Measurements from ENCODE around the gene VSIG2.

VSIG2 gene

DNA sequence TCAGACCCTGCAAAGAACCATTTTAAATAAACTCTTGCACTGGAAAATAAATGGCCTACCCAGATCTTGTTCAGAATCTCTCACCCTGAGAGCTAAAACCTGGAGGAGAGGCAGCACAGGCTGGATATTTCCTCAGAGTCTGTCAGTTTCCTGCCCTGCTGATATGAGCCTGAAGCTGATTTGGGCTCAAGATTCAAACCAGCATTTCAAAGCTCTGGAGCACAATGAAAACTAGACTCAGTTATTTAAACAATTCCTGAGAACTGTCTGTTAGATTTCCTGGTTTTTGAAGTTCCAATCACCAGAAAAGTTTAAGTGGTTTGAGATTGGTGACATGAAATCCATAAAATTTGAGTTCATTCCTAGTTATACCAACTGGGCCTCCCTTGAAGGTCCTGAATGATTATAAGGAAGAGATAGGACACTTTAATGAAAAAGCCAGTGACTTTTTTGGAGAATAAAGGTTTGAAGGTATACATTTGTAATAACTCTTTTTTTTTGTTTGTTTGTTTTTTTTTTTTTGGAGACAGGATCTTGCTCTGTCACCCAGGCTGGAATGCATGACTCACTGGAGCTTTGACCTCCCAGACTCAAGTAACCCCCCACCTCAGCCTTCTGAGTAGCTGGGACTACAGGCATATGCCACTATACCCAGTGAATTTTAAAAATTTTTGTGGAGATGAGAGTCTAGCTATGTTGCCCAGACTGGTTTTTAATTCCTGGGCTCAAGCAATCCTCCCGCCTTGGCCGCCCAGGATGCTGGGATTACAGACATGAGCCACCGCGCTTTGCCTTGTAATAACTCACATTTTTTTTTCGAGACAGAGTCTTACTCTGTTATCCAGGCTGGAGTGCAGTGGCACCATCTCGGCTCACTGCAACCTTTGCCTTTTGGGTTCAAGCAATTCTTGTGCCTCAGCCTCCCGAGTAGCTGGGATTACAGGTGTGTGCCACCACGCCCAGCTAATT lies 18.0 kb upstream of the VSIG2 start:
- Histone ChIP-seq H3K9ac (ENCODE audit: low read length) (no peak overlapping the region), H3K4me1 (ENCODE audit: control insufficient read depth, insufficient read depth, low read depth, low read length) (peaks cover 5% of the 10 kb centered on the region), H4K91ac (ENCODE audit: low read length) (no peak overlapping the region), H3K14ac (ENCODE audit: low read length in 2 of 2) (no peak overlapping the region), H2BK5ac (ENCODE audit: low read depth, low read length, poor library complexity, severe bottlenecking) (no peak overlapping the region), H3K27ac (ENCODE audit: low read length, poor library complexity, severe bottlenecking) (peak overlapping the region; percentile 47), H3K79me1 (replicated peaks; ENCODE audit: low read length, poor library complexity, severe bottlenecking) (peaks cover 10% of the 10 kb centered on the region), H3K4me2 (ENCODE audit: low read length, poor library complexity, severe bottlenecking) (no peak overlapping the region), H3K23ac (ENCODE audit: low read length in 2 of 2) (no peak overlapping the region), H3K36me3 (ENCODE audit: control insufficient read depth in 1 of 2, insufficient read depth in 2 of 2, low read depth in 1 of 2, low read length in 2 of 2) (peaks cover 18 to 50% of the 10 kb centered on the region in 2 experiments), H2AFZ (ENCODE audit: low read depth, low read length) (no peak overlapping the region), H3K9me3 (ENCODE audit: control insufficient read depth, low read length) (no peaks in the 10 kb centered on the region), H2BK120ac (ENCODE audit: low read depth, low read length) (no peak overlapping the region), H3K27me3 (ENCODE audit: control insufficient read depth in 1 of 2, insufficient read depth in 1 of 2, low read length in 2 of 2) (no peaks in the 10 kb centered on the region), H2AK5ac (ENCODE audit: low read length, severe bottlenecking) (no peak overlapping the region), H2BK15ac (ENCODE audit: low read depth, poor library complexity, severe bottlenecking) (peak overlapping the region; percentile 50), H3K18ac (ENCODE audit: low read depth in 1 of 2, low read length in 2 of 2) (no peak overlapping the region), H2BK12ac (ENCODE audit: low read length in 2 of 2) (no peak overlapping the region), H3K4me3 (ENCODE audit: insufficient read depth in 1 of 2, low read depth in 1 of 2, low read length in 2 of 2) (no peak overlapping the region), H4K8ac (ENCODE audit: low read length) (peak overlapping the region; percentile 76), H3K4ac (ENCODE audit: low read depth in 1 of 2, low read length in 2 of 2) (no peak overlapping the region)
- 65% methylated on average over 8 of the region's 8 CpGs for WGBS
- DNase-seq = peak; percentile 68

DNA sequence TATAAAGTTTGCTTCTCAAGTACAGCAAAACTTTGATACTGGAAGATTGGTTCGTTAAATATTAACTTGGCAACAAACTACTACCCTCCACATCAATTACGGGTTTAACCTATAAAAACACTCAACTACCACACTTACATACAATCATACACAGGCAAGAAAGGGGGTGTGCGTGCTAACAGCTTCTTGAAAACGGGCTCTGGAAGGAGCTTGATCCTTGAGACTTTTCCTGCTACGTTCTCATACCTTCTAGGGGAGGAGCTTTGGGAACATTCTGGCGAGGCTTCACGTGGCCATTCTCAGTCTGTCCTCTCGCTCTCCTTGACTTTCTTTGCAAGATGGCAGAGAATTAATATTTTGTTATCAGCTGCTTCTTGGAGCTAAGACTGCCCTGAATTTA lies 16.9 kb upstream of the VSIG2 start:
- Histone ChIP-seq H2BK5ac (ENCODE audit: low read depth, low read length, poor library complexity, severe bottlenecking) (no peak overlapping the region), H3K23ac (ENCODE audit: low read length in 2 of 2) (no peak overlapping the region), H3K4me2 (ENCODE audit: low read length, poor library complexity, severe bottlenecking) (no peak overlapping the region), H3K36me3 (ENCODE audit: control insufficient read depth in 1 of 2, insufficient read depth in 2 of 2, low read depth in 1 of 2, low read length in 2 of 2) (peaks cover 18 to 54% of the 10 kb centered on the region in 2 experiments), H2BK12ac (ENCODE audit: low read length in 2 of 2) (no peak overlapping the region), H3K14ac (ENCODE audit: low read length in 2 of 2) (no peak overlapping the region), H4K91ac (ENCODE audit: low read length) (no peak overlapping the region), H4K8ac (ENCODE audit: low read length) (peak overlapping the region; percentile 20), H2AFZ (ENCODE audit: low read depth, low read length) (no peak overlapping the region), H3K4me3 (ENCODE audit: insufficient read depth in 1 of 2, low read depth in 1 of 2, low read length in 2 of 2) (no peak overlapping the region), H3K4ac (ENCODE audit: low read depth in 1 of 2, low read length in 2 of 2) (no peak overlapping the region), H2AK5ac (ENCODE audit: low read length, severe bottlenecking) (no peak overlapping the region), H2BK120ac (ENCODE audit: low read depth, low read length) (no peak overlapping the region), H3K4me1 (ENCODE audit: control insufficient read depth, insufficient read depth, low read depth, low read length) (peaks cover 5% of the 10 kb centered on the region), H3K9ac (ENCODE audit: low read length) (no peak overlapping the region), H3K18ac (ENCODE audit: low read depth in 1 of 2, low read length in 2 of 2) (no peak overlapping the region), H3K27ac (ENCODE audit: low read length, poor library complexity, severe bottlenecking) (no peak overlapping the region), H2BK15ac (ENCODE audit: low read depth, poor library complexity, severe bottlenecking) (no peak overlapping the region), H3K9me3 (ENCODE audit: control insufficient read depth, low read length) (no peaks in the 10 kb centered on the region), H3K79me1 (replicated peaks; ENCODE audit: low read length, poor library complexity, severe bottlenecking) (peaks cover 12% of the 10 kb centered on the region), H3K27me3 (ENCODE audit: control insufficient read depth in 1 of 2, insufficient read depth in 1 of 2, low read length in 2 of 2) (no peaks in the 10 kb centered on the region)
- DNase-seq = no peak
- 96% methylated on average over 8 of the region's 8 CpGs for WGBS

DNA sequence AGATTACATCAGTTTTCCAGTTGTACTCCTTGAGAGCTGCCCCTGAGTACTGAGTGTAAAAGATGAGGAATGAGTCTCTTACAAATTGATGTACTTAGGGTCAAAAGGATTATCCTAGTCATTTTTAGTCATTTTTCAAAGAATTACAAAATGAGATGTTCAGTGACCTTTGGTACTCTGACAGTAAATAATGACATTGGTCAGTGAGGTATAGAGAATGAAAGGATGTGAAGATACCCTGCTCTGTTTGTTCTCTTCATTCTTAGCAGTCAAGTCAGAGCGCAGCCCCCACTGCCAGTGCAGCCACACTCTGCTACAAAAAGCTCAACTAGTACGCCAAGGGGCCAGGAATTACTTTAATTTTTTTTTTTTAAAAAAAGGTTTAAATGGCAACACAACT lies 14.1 kb upstream of the VSIG2 start:
- H3K4me3 ChIP-seq (ENCODE audit: insufficient read depth in 1 of 2, low read depth in 1 of 2, low read length in 2 of 2) = no peak overlapping the region
- H2BK12ac ChIP-seq (ENCODE audit: low read length in 2 of 2) = no peak overlapping the region
- DNase-seq = no peak
- no peak overlapping the region for H2AK5ac ChIP-seq (ENCODE audit: low read length, severe bottlenecking)
- H2BK120ac ChIP-seq (ENCODE audit: low read depth, low read length) = no peak overlapping the region
- peaks cover 17 to 18% of the 10 kb centered on the region in 2 experiments for H3K27me3 ChIP-seq (ENCODE audit: control insufficient read depth in 1 of 2, insufficient read depth in 1 of 2, low read length in 2 of 2)
- H4K8ac ChIP-seq (ENCODE audit: low read length) = no peak overlapping the region
- H3K79me1 ChIP-seq (replicated peaks; ENCODE audit: low read length, poor library complexity, severe bottlenecking) = peaks cover 13% of the 10 kb centered on the region
- no peak overlapping the region for H2AFZ ChIP-seq (ENCODE audit: low read depth, low read length)
- no CpG with 5 or more reads among the region's 2 CpGs for WGBS
- H3K23ac ChIP-seq (ENCODE audit: low read length in 2 of 2) = no peak overlapping the region
- H3K4me1 ChIP-seq (ENCODE audit: control insufficient read depth, insufficient read depth, low read depth, low read length) = peaks cover 20% of the 10 kb centered on the region
- no peak overlapping the region for H3K18ac ChIP-seq (ENCODE audit: low read depth in 1 of 2, low read length in 2 of 2)
- no peak overlapping the region for H3K4me2 ChIP-seq (ENCODE audit: low read length, poor library complexity, severe bottlenecking)
- no peak overlapping the region for H2BK5ac ChIP-seq (ENCODE audit: low read depth, low read length, poor library complexity, severe bottlenecking)
- no peak overlapping the region for H3K9ac ChIP-seq (ENCODE audit: low read length)
- H3K27ac ChIP-seq (ENCODE audit: low read length, poor library complexity, severe bottlenecking) = no peak overlapping the region
- H3K4ac ChIP-seq (ENCODE audit: low read depth in 1 of 2, low read length in 2 of 2) = no peak overlapping the region
- no peak overlapping the region for H4K91ac ChIP-seq (ENCODE audit: low read length)
- no peaks in the 10 kb centered on the region for H3K9me3 ChIP-seq (ENCODE audit: control insufficient read depth, low read length)
- H3K36me3 ChIP-seq (ENCODE audit: control insufficient read depth in 1 of 2, insufficient read depth in 2 of 2, low read depth in 1 of 2, low read length in 2 of 2) = peaks cover 11 to 39% of the 10 kb centered on the region in 2 experiments
- no peak overlapping the region for H2BK15ac ChIP-seq (ENCODE audit: low read depth, poor library complexity, severe bottlenecking)
- no peak overlapping the region for H3K14ac ChIP-seq (ENCODE audit: low read length in 2 of 2)

DNA sequence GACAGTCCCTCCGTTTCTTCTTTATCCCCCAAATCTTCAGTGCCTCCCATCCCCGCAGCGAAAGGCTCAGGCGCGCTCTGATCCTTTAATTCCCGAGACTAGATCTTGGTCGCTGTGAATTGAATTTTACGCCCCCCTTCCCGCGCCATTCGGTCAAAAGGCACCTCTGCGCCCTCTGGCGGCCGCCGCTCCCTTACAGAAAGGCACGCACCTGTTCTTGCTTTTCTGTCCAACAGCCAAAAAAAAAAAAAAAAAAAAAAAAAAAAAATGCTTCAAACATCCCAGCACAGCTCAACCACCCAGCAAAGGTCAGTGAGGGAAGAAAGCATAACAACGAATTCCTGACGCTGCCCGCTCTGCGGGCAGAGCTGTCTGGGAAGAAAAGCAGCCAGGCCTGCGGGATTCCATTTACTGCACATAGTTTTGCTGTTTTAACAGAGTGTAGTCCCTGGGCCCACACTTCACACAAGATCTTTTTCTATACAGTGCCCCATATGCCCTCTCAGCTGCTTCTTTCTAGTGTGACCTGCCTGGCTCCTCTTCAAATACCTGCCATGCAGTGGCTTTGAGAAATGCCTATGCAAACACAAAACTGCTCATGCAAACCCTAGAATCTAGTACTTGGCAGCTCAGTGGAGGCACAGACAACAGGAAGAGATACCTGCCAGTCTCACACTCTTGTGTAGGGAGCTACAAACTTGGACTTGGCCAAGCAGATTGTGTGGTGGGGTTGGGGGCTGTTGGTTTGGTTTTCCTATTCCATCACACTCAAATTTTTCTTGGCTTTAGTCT lies 11.3 kb upstream of the VSIG2 start:
- Histone ChIP-seq H3K18ac (ENCODE audit: low read depth in 1 of 2, low read length in 2 of 2) (no peak overlapping the region), H3K23ac (ENCODE audit: low read length in 2 of 2) (no peak overlapping the region), H3K27me3 (ENCODE audit: control insufficient read depth in 1 of 2, insufficient read depth in 1 of 2, low read length in 2 of 2) (peaks cover 35 to 46% of the 10 kb centered on the region in 2 experiments), H3K9ac (ENCODE audit: low read length) (peak overlapping the region; percentile 38), H4K91ac (ENCODE audit: low read length) (no peak overlapping the region), H3K36me3 (ENCODE audit: control insufficient read depth in 1 of 2, insufficient read depth in 2 of 2, low read depth in 1 of 2, low read length in 2 of 2) (peaks cover 6 to 28% of the 10 kb centered on the region in 2 experiments), H3K14ac (ENCODE audit: low read length in 2 of 2) (no peak overlapping the region), H3K27ac (ENCODE audit: low read length, poor library complexity, severe bottlenecking) (peak overlapping the region; percentile 39), H2BK120ac (ENCODE audit: low read depth, low read length) (no peak overlapping the region), H2BK12ac (ENCODE audit: low read length in 2 of 2) (no peak overlapping the region), H2BK15ac (ENCODE audit: low read depth, poor library complexity, severe bottlenecking) (no peak overlapping the region), H2AFZ (ENCODE audit: low read depth, low read length) (no peak overlapping the region), H3K4me1 (ENCODE audit: control insufficient read depth, insufficient read depth, low read depth, low read length) (peaks cover 39% of the 10 kb centered on the region), H2AK5ac (ENCODE audit: low read length, severe bottlenecking) (no peak overlapping the region), H3K9me3 (ENCODE audit: control insufficient read depth, low read length) (no peaks in the 10 kb centered on the region), H2BK5ac (ENCODE audit: low read depth, low read length, poor library complexity, severe bottlenecking) (no peak overlapping the region), H3K4ac (ENCODE audit: low read depth in 1 of 2, low read length in 2 of 2) (no peak overlapping the region), H3K4me3 (ENCODE audit: insufficient read depth in 1 of 2, low read depth in 1 of 2, low read length in 2 of 2) (peak overlapping the region; percentile 23 to 71), H3K79me1 (replicated peaks; ENCODE audit: low read length, poor library complexity, severe bottlenecking) (peaks cover 10% of the 10 kb centered on the region), H4K8ac (ENCODE audit: low read length) (no peak overlapping the region), H3K4me2 (ENCODE audit: low read length, poor library complexity, severe bottlenecking) (peak overlapping the region; percentile 88)
- DNase-seq = peak; percentile 63
- 7% methylated on average over 21 of the region's 21 CpGs for WGBS
